HFFc6 (cell line): ENCODE measurements around the gene ADAM21. TPM values are rescaled to one million over a fixed set of nuclear protein-coding genes. Genes with fewer than 3 reads are reported as not detected.
"Not testable (repeated sequence)": the region's sequence is repeated elsewhere in the genome, so short reads cannot be mapped to it uniquely, and the experiment has no call there.

Source experiments
- DNase-seq: peaks from one replicate; pipeline ENCODE4 v3.0.0-alpha.2; 2018
- H3K27ac Mint-ChIP-seq: 2 replicates; pipeline ENCODE4 v1.8.0; 2020; ENCODE audit warnings: mild to moderate bottlenecking, mixed read lengths
- H3K27me3 Mint-ChIP-seq: 2 replicates; pipeline ENCODE4 v1.8.0; 2021; ENCODE audit warnings: mild to moderate bottlenecking, moderate library complexity, mixed read lengths; ENCODE audit not compliant: insufficient read depth
- H3K36me3 Mint-ChIP-seq: 2 replicates; pipeline ENCODE4 v1.8.0; 2021; ENCODE audit warnings: low read depth, mixed read lengths
- H3K4me1 Mint-ChIP-seq: 2 replicates; pipeline ENCODE4 v1.8.0; 2020; ENCODE audit warnings: low read depth, mixed read lengths
- H3K4me3 Mint-ChIP-seq: 2 replicates; pipeline ENCODE4 v1.8.0; 2020; ENCODE audit warnings: mild to moderate bottlenecking, moderate library complexity, mixed read lengths
- H3K9me3 Mint-ChIP-seq: 2 replicates; pipeline ENCODE4 v1.8.0; 2020; ENCODE audit warnings: mild to moderate bottlenecking, mixed read lengths
- total RNA-seq, 6 experiments: library from RNA; stranded (reverse); fragmentation: NEBNext Ultra II Directional; extraction: Animal tissue kit (Norgen Biotek cat#: 25700); gene quantifications; 2 replicates in 1 of 6; 3 replicates in 5 of 6; pipeline ENCODE4 v1.2.3, GENCODE V29; 2021
- TF ChIP-seq, protein P1 (sequence below): fragments of 200-600 bp; sonication (generic); IDR thresholded peaks from 2 replicates; pipeline ENCODE4 v1.5.0; 2021; ENCODE audit warnings: antibody characterized with exemption, mild to moderate bottlenecking

The ADAM21 gene
- total RNA-seq, 6 experiments from 2014 or later = 0.31 to 0.69 (median 0.47) TPM

GRCh38 chr14:70472253-70473159 lies 20.5 kb downstream of the ADAM21 start:
- H3K4me3 Mint-ChIP-seq = no peak overlapping the region
- no peak overlapping the region for H3K27ac Mint-ChIP-seq
- no peaks in the 10 kb centered on the region for H3K9me3 Mint-ChIP-seq
- peaks cover 6% of the 10 kb centered on the region; the same call in 1 of the 2 replicates for H3K36me3 Mint-ChIP-seq
- H3K27me3 Mint-ChIP-seq = no peaks in the 10 kb centered on the region
- no peaks in the 10 kb centered on the region for H3K4me1 Mint-ChIP-seq
- TF ChIP-seq, protein P1, sequence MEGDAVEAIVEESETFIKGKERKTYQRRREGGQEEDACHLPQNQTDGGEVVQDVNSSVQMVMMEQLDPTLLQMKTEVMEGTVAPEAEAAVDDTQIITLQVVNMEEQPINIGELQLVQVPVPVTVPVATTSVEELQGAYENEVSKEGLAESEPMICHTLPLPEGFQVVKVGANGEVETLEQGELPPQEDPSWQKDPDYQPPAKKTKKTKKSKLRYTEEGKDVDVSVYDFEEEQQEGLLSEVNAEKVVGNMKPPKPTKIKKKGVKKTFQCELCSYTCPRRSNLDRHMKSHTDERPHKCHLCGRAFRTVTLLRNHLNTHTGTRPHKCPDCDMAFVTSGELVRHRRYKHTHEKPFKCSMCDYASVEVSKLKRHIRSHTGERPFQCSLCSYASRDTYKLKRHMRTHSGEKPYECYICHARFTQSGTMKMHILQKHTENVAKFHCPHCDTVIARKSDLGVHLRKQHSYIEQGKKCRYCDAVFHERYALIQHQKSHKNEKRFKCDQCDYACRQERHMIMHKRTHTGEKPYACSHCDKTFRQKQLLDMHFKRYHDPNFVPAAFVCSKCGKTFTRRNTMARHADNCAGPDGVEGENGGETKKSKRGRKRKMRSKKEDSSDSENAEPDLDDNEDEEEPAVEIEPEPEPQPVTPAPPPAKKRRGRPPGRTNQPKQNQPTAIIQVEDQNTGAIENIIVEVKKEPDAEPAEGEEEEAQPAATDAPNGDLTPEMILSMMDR = no peak
- DNase-seq = no peak

- H3K27me3 Mint-ChIP-seq = no peaks in the 10 kb centered on the region; the same call in 1 of the 2 replicates
- H3K36me3 Mint-ChIP-seq = peaks cover 6% of the 10 kb centered on the region; the same call in 1 of the 2 replicates
- no peak overlapping the region for H3K27ac Mint-ChIP-seq
- TF ChIP-seq, protein P1 = no peak
- no peaks in the 10 kb centered on the region for H3K4me1 Mint-ChIP-seq
- H3K4me3 Mint-ChIP-seq = no peak overlapping the region
- no peaks in the 10 kb centered on the region for H3K9me3 Mint-ChIP-seq
- DNase-seq = no peak
Measured at GRCh38 chr14:70473825-70474224, 21.9 kb downstream of the ADAM21 start.

DNA sequence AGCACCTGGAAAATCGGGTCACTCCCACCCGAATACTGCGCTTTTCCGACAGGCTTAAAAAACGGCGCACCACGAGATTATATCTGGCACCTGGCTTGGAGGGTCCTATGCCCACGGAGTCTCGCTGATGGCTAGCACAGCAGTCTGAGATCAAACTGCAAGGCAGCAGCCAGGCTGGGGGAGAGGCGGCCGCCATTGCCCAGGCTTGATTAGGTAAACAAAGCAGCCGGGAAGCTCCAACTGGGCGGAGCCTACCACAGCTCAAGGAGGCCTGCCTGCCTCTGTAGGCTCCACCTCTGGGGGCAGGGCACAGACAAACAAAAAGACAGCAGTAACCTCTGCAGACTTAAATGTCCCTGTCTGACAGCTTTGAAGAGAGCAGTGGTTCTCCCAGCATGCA lies 23.5 kb downstream of the ADAM21 start:
- not testable (repeated sequence) for H3K4me3 Mint-ChIP-seq, H3K36me3 Mint-ChIP-seq, H3K27me3 Mint-ChIP-seq, DNase-seq, H3K27ac Mint-ChIP-seq, H3K4me1 Mint-ChIP-seq, H3K9me3 Mint-ChIP-seq

GRCh38 chr14:70477356-70478105 lies 25.6 kb downstream of the ADAM21 start:
- not testable (repeated sequence) for H3K4me3 Mint-ChIP-seq, H3K27me3 Mint-ChIP-seq, H3K4me1 Mint-ChIP-seq, H3K36me3 Mint-ChIP-seq, H3K27ac Mint-ChIP-seq, H3K9me3 Mint-ChIP-seq, DNase-seq

GRCh38 chr14:70489579-70490200 lies 37.7 kb downstream of the ADAM21 start:
- no peak for DNase-seq
- Mint-ChIP-seq H3K27ac (no peak overlapping the region), H3K36me3 (peaks cover 19% of the 10 kb centered on the region), H3K27me3 (no peaks in the 10 kb centered on the region; the same call in 1 of the 2 replicates), H3K4me3 (no peak overlapping the region), H3K4me1 (no peaks in the 10 kb centered on the region), H3K9me3 (peaks cover 25% of the 10 kb centered on the region)
- TF ChIP-seq, protein P1 = no peak

GRCh38 chr14:70498191-70498590 lies 46.2 kb downstream of the ADAM21 start:
- H3K9me3 Mint-ChIP-seq = peaks cover 4% of the 10 kb centered on the region
- H3K27ac Mint-ChIP-seq = no peak overlapping the region
- 0 out of 2 replicates have a peak, but pooled peaks cover 5% of the 10 kb centered on the region for H3K4me1 Mint-ChIP-seq
- H3K27me3 Mint-ChIP-seq = peaks cover 2% of the 10 kb centered on the region; the same call in 1 of the 2 replicates
- TF ChIP-seq, protein P1 = no peak
- peaks cover 4% of the 10 kb centered on the region; the same call in 1 of the 2 replicates for H3K36me3 Mint-ChIP-seq
- DNase-seq = no peak
- H3K4me3 Mint-ChIP-seq = no peak overlapping the region

Other genes with a start within 250 kb of the ADAM21 start
- 10 to 100 TPM; 60.4 to 75.8 (median 62.9) TPM for gene COX16, start 92.5 kb upstream of the ADAM21 start, total RNA-seq
- 10 to 100 TPM; 24.2 to 29.9 (median 27.2) TPM for gene SYNJ2BP, start 35.1 kb upstream of the ADAM21 start, total RNA-seq
- under 1 TPM; 0.07 to 0.10 (median 0.09) TPM for gene ADAM20, start 82.8 kb downstream of the ADAM21 start, total RNA-seq
- gene MED6, start 148.5 kb downstream of the ADAM21 start, total RNA-seq = 10 to 100 TPM; 34.5 to 40.6 (median 37.1) TPM
- under 1 TPM; 0.05 to 0.17 (median 0.09) TPM for gene TTC9, start 189.7 kb downstream of the ADAM21 start, total RNA-seq